ENCODE measurements around the gene EHD4.

GRCh38 chr15:41901431-41901830 lies 70.9 kb downstream of the EHD4 start:
- TF ChIP-seq CTCF (IDR thresholded peaks at IDR 0.05; ENCODE audit: low read length) (no peak), EZH2 (optimal IDR thresholded peaks at IDR 0.05; ENCODE audit: low read depth, low read length) (no peak)

Measured in MM.1S (cell line).